HEK293 (cell line): ENCODE data around the gene CLCN2.
A peak's percentile ranks its signal among the peaks of the same experiment; 100 is the strongest.

Experiments used
- CTCF ChIA-PET: fragments of 350-600 bp; formaldehyde crosslinking; extraction: SDS; loops from one replicate; lab custom pipeline; 2021; ENCODE audit warnings: antibody characterized with exemption; lab: Yijun Ruan, JAX
- POLR2A ChIA-PET: fragments of 300-600 bp; formaldehyde crosslinking; extraction: SDS; loops from one replicate; lab custom pipeline; 2020; ENCODE audit warnings: antibody characterized with exemption, inconsistent platforms; lab: Yijun Ruan, JAX
- H3K27ac ChIP-seq: fragments of 200-500 bp; sonication (Bioruptor generic); 2 replicates; pipeline ENCODE4 v1.5.1; 2014; ENCODE audit warnings: low read depth, low read length, control low read depth, inconsistent platforms; ENCODE audit errors: extremely low read depth
- H3K36me3 ChIP-seq, 2 experiments: fragments of 200-500 bp in 1 of 2; sonication (Bioruptor generic) in 1 of 2; 1 replicate in 1 of 2; 2 replicates in 1 of 2; pipeline ENCODE4 v1.5.1; 2014 to 2017; ENCODE audit warnings: inconsistent platforms in 2 of 2, low read length in 2 of 2; ENCODE audit not compliant: control insufficient read depth in 2 of 2, insufficient read depth in 1 of 2
- H3K4me1 ChIP-seq: fragments of 200-500 bp; sonication (Bioruptor generic); 2 replicates; pipeline ENCODE4 v1.5.1; 2014; ENCODE audit warnings: mild to moderate bottlenecking, low read length, inconsistent platforms; ENCODE audit not compliant: control insufficient read depth, insufficient read depth
- H3K4me3 ChIP-seq: 2 replicates; pipeline ENCODE4 v1.5.1; 2011; ENCODE audit warnings: low read depth, mild to moderate bottlenecking, control low read depth, low read length, moderate library complexity
- H3K9me3 ChIP-seq: fragments of 200-500 bp; sonication (Bioruptor generic); 2 replicates; pipeline ENCODE4 v1.5.1; 2014; ENCODE audit warnings: low read depth, low read length, inconsistent platforms; ENCODE audit not compliant: control insufficient read depth, insufficient read depth
- EGR2 ChIP-seq: fragments of 450-650 bp; formaldehyde crosslinking; IDR thresholded peaks from 2 replicates; pipeline ENCODE4 v1.5.1; 2016; ENCODE audit warnings: low read depth, missing biosample characterization, missing genetic modification characterization
- GFI1B ChIP-seq: fragments of 450-650 bp; formaldehyde crosslinking; IDR thresholded peaks from 2 replicates; pipeline ENCODE4 v1.5.1; 2016; ENCODE audit warnings: missing biosample characterization, missing genetic modification characterization
- GLIS1 ChIP-seq: fragments of 450-650 bp; formaldehyde crosslinking; IDR thresholded peaks from 2 replicates; pipeline ENCODE4 v1.5.1; 2016; ENCODE audit warnings: missing biosample characterization, missing genetic modification characterization
- IKZF3 ChIP-seq: fragments of 450-650 bp; IDR thresholded peaks from 2 replicates; pipeline ENCODE4 v1.5.0; 2018; ENCODE audit warnings: missing biosample characterization, mild to moderate bottlenecking, missing genetic modification characterization, moderate library complexity
- PRDM1 ChIP-seq: fragments of 450-650 bp; formaldehyde crosslinking; IDR thresholded peaks from 2 replicates; pipeline ENCODE4; 2016; ENCODE audit warnings: missing biosample characterization, missing genetic modification characterization
- SCRT2 ChIP-seq: fragments of 450-650 bp; formaldehyde crosslinking; IDR thresholded peaks from 2 replicates; pipeline ENCODE4 v1.5.1; 2016; ENCODE audit warnings: missing biosample characterization, missing genetic modification characterization
- YY2 ChIP-seq: fragments of 450-650 bp; formaldehyde crosslinking; IDR thresholded peaks from 2 replicates; pipeline ENCODE4 v1.5.1; 2016; ENCODE audit warnings: missing biosample characterization, missing genetic modification characterization
- ZBTB17 ChIP-seq: fragments of 450-650 bp; formaldehyde crosslinking; IDR thresholded peaks from 2 replicates; pipeline ENCODE4 v1.5.1; 2016; ENCODE audit warnings: missing biosample characterization, missing genetic modification characterization
- ZBTB7A ChIP-seq: fragments of 450-650 bp; formaldehyde crosslinking; IDR thresholded peaks from 2 replicates; pipeline ENCODE4 v1.5.1; 2016; ENCODE audit warnings: low read depth, missing biosample characterization, missing genetic modification characterization
- ZFHX2 ChIP-seq: fragments of 450-650 bp; formaldehyde crosslinking; conservative IDR thresholded peaks from 2 replicates; pipeline ENCODE4 v1.5.1; 2016; ENCODE audit warnings: missing biosample characterization, missing genetic modification characterization
- ZIC2 ChIP-seq: fragments of 450-650 bp; formaldehyde crosslinking; IDR thresholded peaks from 2 replicates; pipeline ENCODE4 v1.5.1; 2016; ENCODE audit warnings: missing biosample characterization, missing genetic modification characterization
- ZNF10 ChIP-seq: fragments of 450-650 bp; formaldehyde crosslinking; IDR thresholded peaks from 2 replicates; pipeline ENCODE4 v1.5.1; 2017; ENCODE audit warnings: missing biosample characterization, missing genetic modification characterization
- ZNF121 ChIP-seq: fragments of 450-650 bp; formaldehyde crosslinking; IDR thresholded peaks from 2 replicates; pipeline ENCODE4 v1.5.1; 2016; ENCODE audit warnings: missing biosample characterization, missing genetic modification characterization
- ZNF132 ChIP-seq: fragments of 450-650 bp; formaldehyde crosslinking; IDR thresholded peaks from 2 replicates; pipeline ENCODE4 v1.5.1; 2017; ENCODE audit warnings: missing biosample characterization, missing genetic modification characterization, borderline replicate concordance
- ZNF175 ChIP-seq: fragments of 450-650 bp; formaldehyde crosslinking; IDR thresholded peaks from 2 replicates; pipeline ENCODE4 v1.5.1; 2016; ENCODE audit warnings: missing biosample characterization, missing genetic modification characterization
- ZNF214 ChIP-seq: fragments of 450-650 bp; formaldehyde crosslinking; IDR thresholded peaks from 2 replicates; pipeline ENCODE4 v1.5.1; 2017; ENCODE audit warnings: missing biosample characterization, mild to moderate bottlenecking, missing genetic modification characterization, borderline replicate concordance
- ZNF341 ChIP-seq: fragments of 450-650 bp; formaldehyde crosslinking; IDR thresholded peaks from 2 replicates; pipeline ENCODE4; 2016; ENCODE audit warnings: low read depth, missing biosample characterization, missing genetic modification characterization
- ZNF571 ChIP-seq: fragments of 450-650 bp; formaldehyde crosslinking; IDR thresholded peaks from 2 replicates; pipeline ENCODE4 v1.5.0; 2017; ENCODE audit warnings: missing biosample characterization, missing genetic modification characterization
- ZNF629 ChIP-seq: fragments of 450-650 bp; formaldehyde crosslinking; IDR thresholded peaks from 2 replicates; pipeline ENCODE4 v1.5.1; 2017; ENCODE audit warnings: missing biosample characterization, missing genetic modification characterization
- ZNF654 ChIP-seq: fragments of 450-650 bp; formaldehyde crosslinking; IDR thresholded peaks from 2 replicates; pipeline ENCODE4 v1.5.1; 2016; ENCODE audit warnings: low read depth, missing biosample characterization, missing genetic modification characterization
- ZNF660 ChIP-seq: fragments of 450-650 bp; IDR thresholded peaks from 2 replicates; pipeline ENCODE4 v1.5.1; 2018; ENCODE audit warnings: missing biosample characterization, mild to moderate bottlenecking, missing genetic modification characterization
- ZSCAN23 ChIP-seq: fragments of 450-650 bp; formaldehyde crosslinking; IDR thresholded peaks from 2 replicates; pipeline ENCODE4 v1.5.1; 2016; ENCODE audit warnings: missing biosample characterization, missing genetic modification characterization
- TF ChIP-seq, protein P1 (sequence below): fragments of 450-650 bp; formaldehyde crosslinking; IDR thresholded peaks from 2 replicates; pipeline ENCODE4 v1.5.1; 2016; ENCODE audit warnings: missing biosample characterization, missing genetic modification characterization
- TF ChIP-seq, protein P2 (sequence below): fragments of 450-650 bp; formaldehyde crosslinking; IDR thresholded peaks from 2 replicates; pipeline ENCODE4 v1.5.1; 2016; ENCODE audit warnings: missing biosample characterization, missing genetic modification characterization
- TF ChIP-seq, protein P3 (sequence below): fragments of 450-650 bp; formaldehyde crosslinking; IDR thresholded peaks from 2 replicates; pipeline ENCODE4 v1.5.1; 2016; ENCODE audit warnings: missing biosample characterization, missing genetic modification characterization, borderline replicate concordance
- TF ChIP-seq, protein P4 (sequence below): fragments of 450-650 bp; formaldehyde crosslinking; IDR thresholded peaks from 2 replicates; pipeline ENCODE4 v1.5.1; 2017; ENCODE audit warnings: missing biosample characterization, missing genetic modification characterization

Gene CLCN2

DNA sequence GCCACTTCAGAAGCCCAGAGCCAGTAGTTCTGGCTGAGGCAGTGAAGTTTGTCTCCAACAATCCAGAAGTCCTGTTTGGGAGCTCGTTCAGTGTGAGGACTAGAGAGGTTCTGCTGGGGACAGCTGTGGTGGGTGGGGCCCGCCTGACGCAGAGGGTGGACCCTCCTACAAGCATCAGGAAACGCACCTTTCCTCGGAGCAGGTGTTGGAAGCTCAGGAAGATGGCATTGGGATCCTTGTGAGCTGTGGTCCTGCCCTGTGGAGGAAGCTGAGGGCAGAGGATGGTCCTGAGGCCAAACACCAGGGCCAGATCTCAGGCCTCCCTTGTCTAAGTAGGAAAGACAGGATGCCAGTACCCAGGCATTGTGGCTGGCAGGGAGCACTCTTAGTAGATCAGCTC lies 11.5 kb upstream of the CLCN2 start (continued):
- TF ChIP-seq, protein P1, sequence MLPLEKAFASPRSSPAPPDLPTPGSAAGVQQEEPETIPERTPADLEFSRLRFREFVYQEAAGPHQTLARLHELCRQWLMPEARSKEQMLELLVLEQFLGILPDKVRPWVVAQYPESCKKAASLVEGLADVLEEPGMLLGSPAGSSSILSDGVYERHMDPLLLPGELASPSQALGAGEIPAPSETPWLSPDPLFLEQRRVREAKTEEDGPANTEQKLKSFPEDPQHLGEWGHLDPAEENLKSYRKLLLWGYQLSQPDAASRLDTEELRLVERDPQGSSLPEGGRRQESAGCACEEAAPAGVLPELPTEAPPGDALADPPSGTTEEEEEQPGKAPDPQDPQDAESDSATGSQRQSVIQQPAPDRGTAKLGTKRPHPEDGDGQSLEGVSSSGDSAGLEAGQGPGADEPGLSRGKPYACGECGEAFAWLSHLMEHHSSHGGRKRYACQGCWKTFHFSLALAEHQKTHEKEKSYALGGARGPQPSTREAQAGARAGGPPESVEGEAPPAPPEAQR (tag by site-specific recombination): no peak
- TF ChIP-seq ZNF132 (tag by site-specific recombination) (no peak), ZNF10 (tag by site-specific recombination) (no peak), ZBTB7A (tag by site-specific recombination) (no peak), GFI1B (tag by site-specific recombination) (no peak), YY2 (no peak), GLIS1 (tag by site-specific recombination) (no peak), ZNF214 (no peak)
- TF ChIP-seq, protein P2, sequence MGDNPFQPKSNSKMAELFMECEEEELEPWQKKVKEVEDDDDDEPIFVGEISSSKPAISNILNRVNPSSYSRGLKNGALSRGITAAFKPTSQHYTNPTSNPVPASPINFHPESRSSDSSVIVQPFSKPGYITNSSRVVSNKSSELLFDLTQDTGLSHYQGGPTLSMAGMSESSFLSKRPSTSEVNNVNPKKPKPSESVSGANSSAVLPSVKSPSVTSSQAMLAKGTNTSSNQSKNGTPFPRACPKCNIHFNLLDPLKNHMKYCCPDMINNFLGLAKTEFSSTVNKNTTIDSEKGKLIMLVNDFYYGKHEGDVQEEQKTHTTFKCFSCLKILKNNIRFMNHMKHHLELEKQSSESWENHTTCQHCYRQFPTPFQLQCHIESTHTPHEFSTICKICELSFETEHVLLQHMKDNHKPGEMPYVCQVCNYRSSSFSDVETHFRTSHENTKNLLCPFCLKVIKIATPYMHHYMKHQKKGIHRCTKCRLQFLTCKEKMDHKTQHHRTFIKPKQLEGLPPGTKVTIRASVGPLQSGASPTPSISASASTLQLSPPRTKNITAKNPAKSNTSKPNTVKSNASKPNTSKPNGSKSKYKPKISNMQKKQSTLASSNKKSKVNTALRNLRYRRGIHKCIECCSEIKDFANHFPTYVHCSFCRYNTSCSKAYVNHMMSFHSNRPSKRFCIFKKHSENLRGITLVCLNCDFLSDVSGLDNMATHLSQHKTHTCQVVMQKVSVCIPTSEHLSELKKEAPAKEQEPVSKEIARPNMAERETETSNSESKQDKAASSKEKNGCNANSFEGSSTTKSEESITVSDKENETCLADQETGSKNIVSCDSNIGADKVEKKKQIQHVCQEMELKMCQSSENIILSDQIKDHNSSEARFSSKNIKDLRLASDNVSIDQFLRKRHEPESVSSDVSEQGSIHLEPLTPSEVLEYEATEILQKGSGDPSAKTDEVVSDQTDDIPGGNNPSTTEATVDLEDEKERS: no peak
- TF ChIP-seq, protein P3, sequence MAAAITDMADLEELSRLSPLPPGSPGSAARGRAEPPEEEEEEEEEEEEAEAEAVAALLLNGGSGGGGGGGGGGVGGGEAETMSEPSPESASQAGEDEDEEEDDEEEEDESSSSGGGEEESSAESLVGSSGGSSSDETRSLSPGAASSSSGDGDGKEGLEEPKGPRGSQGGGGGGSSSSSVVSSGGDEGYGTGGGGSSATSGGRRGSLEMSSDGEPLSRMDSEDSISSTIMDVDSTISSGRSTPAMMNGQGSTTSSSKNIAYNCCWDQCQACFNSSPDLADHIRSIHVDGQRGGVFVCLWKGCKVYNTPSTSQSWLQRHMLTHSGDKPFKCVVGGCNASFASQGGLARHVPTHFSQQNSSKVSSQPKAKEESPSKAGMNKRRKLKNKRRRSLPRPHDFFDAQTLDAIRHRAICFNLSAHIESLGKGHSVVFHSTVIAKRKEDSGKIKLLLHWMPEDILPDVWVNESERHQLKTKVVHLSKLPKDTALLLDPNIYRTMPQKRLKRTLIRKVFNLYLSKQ (tag by site-specific recombination): no peak

DNA sequence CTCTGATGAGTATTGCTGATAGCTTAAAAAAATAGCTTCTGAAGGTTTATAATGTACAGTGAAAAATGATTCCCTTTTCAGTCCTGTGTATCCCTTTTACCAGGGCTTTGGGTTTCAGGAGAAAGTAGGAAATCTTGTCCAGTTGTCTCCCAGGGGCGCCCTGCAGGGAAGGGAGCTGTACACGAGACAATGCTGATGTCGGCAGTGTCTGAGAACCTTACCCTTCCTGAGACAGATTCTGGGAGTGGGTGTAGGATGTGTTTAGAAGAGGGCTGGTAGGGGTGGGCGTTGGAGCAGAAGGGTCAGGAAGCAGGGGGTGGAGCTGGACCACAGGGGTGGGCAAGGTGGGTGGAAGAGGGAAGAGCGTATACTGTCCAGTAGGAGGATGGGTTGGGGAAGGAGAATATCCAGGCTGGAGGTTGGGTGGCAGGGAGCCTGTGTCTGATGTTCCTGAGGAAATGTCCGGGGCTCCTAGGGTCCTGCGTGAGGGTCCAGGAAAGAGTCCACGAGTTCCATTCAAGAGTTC lies 11.0 kb upstream of the CLCN2 start:
- Histone ChIP-seq H3K36me3 (peaks cover 0 to 23% of the 10 kb centered on the region in 2 experiments; a peak in 2 of 3 replicates), H3K9me3 (no peaks in the 10 kb centered on the region), H3K4me3 (no peak overlapping the region), H3K4me1 (no peaks in the 10 kb centered on the region), H3K27ac (no peak overlapping the region)
- TF ChIP-seq ZNF341 (tag by site-specific recombination) (peak; percentile 36), ZSCAN23 (no peak), EGR2 (tag by site-specific recombination) (peak; percentile 99), ZFHX2 (tag by site-specific recombination) (peak; percentile 99), ZNF121 (tag by site-specific recombination) (no peak), SCRT2 (tag by site-specific recombination) (no peak)
- POLR2A ChIA-PET: interaction anchor here (0.9 to 1.9 kb wide), 7 partner anchors 11 to 153 kb away, joined by 3 to 12 read pairs (median 5); partner anchors contain the start of genes CLCN2, FAM131A and POLR2H
- CTCF ChIA-PET: interaction anchor here (0.6 to 7.7 kb wide), 27 partner anchors 9 to 400 kb away, joined by 3 to 184 read pairs (median 4); partner anchors contain the start of genes FAM131A and POLR2H

DNA sequence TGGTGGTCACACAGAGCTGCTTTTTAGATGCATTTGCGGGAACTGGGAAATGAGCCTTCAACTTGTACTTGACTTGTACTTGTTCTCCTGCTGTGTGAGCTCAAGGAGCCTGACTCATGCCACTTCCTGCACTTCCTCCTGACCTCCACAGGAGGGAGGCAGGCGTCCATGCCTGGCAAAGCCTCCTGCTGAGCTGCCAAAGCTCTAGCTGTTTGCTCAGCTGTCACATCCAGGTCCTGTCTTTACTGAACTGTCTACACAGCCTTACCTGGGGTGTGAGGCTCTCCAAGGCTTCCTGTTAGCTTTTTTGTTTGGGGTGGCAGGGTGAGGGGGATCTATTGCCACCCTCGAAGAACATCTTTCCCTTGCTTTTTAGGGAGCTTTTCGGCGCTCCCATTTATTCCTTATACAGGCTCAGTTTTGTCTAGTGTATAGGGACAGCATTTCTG lies 10.2 kb upstream of the CLCN2 start:
- Histone ChIP-seq H3K4me1 (no peaks in the 10 kb centered on the region), H3K27ac (no peak overlapping the region), H3K36me3 (peaks cover 3 to 30% of the 10 kb centered on the region in 2 experiments; a peak in 2 of 3 replicates), H3K4me3 (no peak overlapping the region), H3K9me3 (no peaks in the 10 kb centered on the region)
- ChIA-PET POLR2A (interaction anchor here (0.6 to 1.9 kb wide), 9 partner anchors 9 to 190 kb away, joined by 3 to 12 read pairs (median 5); partner anchors contain the start of genes CLCN2, EPHB3, FAM131A and POLR2H), CTCF (interaction anchor here (0.6 to 7.7 kb wide), 45 partner anchors 8 to 896 kb away, joined by 3 to 184 read pairs (median 4); partner anchors contain the start of genes FAM131A and POLR2H)
- TF ChIP-seq ZNF571 (tag by site-specific recombination): no peak
- TF ChIP-seq ZBTB17 (tag by site-specific recombination): peak; percentile 25; the same call in 1 of the 2 replicates
- TF ChIP-seq ZNF341 (tag by site-specific recombination): peak; percentile 50; the same call in 1 of the 2 replicates
- TF ChIP-seq ZNF660 (tag by site-specific recombination): peak; percentile 85
- peak; percentile 56 for TF ChIP-seq PRDM1 (tag by site-specific recombination)
- peak; percentile 93 for TF ChIP-seq ZIC2
- TF ChIP-seq IKZF3: peak; percentile 77
- TF ChIP-seq ZNF654 (tag by site-specific recombination): peak; percentile 85
- TF ChIP-seq, protein P4, sequence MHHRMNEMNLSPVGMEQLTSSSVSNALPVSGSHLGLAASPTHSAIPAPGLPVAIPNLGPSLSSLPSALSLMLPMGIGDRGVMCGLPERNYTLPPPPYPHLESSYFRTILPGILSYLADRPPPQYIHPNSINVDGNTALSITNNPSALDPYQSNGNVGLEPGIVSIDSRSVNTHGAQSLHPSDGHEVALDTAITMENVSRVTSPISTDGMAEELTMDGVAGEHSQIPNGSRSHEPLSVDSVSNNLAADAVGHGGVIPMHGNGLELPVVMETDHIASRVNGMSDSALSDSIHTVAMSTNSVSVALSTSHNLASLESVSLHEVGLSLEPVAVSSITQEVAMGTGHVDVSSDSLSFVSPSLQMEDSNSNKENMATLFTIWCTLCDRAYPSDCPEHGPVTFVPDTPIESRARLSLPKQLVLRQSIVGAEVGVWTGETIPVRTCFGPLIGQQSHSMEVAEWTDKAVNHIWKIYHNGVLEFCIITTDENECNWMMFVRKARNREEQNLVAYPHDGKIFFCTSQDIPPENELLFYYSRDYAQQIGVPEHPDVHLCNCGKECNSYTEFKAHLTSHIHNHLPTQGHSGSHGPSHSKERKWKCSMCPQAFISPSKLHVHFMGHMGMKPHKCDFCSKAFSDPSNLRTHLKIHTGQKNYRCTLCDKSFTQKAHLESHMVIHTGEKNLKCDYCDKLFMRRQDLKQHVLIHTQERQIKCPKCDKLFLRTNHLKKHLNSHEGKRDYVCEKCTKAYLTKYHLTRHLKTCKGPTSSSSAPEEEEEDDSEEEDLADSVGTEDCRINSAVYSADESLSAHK (tag by site-specific recombination): no peak
- TF ChIP-seq ZNF629: peak; percentile 22; the same call in 1 of the 2 replicates
- no peak for TF ChIP-seq ZNF175 (tag by site-specific recombination)
